Gastroesophageal sphincter (tissue), 3 donors: ENCODE results near the gene CACNA1I.

Source experiments
- POLR2A ChIP-seq, 2 donors: fragments of 450-650 bp; IDR thresholded peaks; one replicate each; pipeline ENCODE4 v1.6.1; 2017; ENCODE audit warnings: antibody characterized with exemption in 2 of 2, mild to moderate bottlenecking in 2 of 2, moderate library complexity in 1 of 2
- TF ChIP-seq, protein P1 (sequence below), 4 experiments: fragments of 200-600 bp in 2 of 4; fragments of 450-650 bp in 2 of 4; sonication (generic) in 1 of 4; IDR thresholded peaks; one replicate each; pipeline ENCODE4 v1.5.1; 2017 to 2019; ENCODE audit warnings: antibody characterized with exemption in 4 of 4, mild to moderate bottlenecking in 2 of 4, moderate library complexity in 2 of 4

DNA sequence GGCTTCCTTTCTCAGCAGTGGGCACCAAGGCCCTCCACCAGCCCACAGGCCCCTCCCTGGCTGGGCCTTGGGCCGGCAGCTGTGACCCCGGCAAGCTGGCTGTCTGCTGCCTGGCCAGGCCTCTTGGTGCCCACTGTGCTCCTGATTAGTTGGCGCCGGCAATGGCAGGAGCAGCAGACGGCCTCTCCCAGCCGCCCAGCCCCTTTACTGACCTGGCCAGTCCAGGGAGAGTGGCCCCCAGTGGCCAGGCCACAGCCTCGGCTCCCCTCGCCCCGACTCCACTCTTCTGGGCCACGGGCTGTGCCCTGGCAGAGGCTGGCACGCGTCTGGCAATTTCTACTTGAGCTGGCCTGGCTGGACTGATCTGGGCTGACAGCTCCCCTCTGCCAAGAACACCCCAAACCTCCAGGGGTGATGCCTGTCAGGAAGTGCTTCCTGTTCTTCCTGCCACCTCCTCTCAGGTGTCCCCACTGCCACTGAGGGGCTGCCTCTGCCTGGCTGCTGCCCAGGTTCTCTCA lies 58.1 kb downstream of the CACNA1I start:
- TF ChIP-seq, protein P1, sequence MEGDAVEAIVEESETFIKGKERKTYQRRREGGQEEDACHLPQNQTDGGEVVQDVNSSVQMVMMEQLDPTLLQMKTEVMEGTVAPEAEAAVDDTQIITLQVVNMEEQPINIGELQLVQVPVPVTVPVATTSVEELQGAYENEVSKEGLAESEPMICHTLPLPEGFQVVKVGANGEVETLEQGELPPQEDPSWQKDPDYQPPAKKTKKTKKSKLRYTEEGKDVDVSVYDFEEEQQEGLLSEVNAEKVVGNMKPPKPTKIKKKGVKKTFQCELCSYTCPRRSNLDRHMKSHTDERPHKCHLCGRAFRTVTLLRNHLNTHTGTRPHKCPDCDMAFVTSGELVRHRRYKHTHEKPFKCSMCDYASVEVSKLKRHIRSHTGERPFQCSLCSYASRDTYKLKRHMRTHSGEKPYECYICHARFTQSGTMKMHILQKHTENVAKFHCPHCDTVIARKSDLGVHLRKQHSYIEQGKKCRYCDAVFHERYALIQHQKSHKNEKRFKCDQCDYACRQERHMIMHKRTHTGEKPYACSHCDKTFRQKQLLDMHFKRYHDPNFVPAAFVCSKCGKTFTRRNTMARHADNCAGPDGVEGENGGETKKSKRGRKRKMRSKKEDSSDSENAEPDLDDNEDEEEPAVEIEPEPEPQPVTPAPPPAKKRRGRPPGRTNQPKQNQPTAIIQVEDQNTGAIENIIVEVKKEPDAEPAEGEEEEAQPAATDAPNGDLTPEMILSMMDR (IDR thresholded peaks at IDR 0.05) = no peak
- TF ChIP-seq POLR2A (IDR thresholded peaks at IDR 0.05) = no peak
